Nucleus accumbens (tissue), 56 donors: ENCODE measurements around the gene UBLCP1.
"Not testable (repeated sequence)": the region's sequence is repeated elsewhere in the genome, so short reads cannot be mapped to it uniquely, and the experiment has no call there.

Experiments used
- DNase-seq, 56 donors: peaks; one replicate each; lab custom pipeline; 2025; lab: John Stamatoyannopoulos, UW

Gene UBLCP1, protein sequence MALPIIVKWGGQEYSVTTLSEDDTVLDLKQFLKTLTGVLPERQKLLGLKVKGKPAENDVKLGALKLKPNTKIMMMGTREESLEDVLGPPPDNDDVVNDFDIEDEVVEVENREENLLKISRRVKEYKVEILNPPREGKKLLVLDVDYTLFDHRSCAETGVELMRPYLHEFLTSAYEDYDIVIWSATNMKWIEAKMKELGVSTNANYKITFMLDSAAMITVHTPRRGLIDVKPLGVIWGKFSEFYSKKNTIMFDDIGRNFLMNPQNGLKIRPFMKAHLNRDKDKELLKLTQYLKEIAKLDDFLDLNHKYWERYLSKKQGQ

GRCh38 chr5:159262859-159263568 lies at the start of gene UBLCP1:
TSS of gene UBLCP1 (plus strand) at chr5:159263290. CDS start at chr5:159268916, 5,626 bp downstream.
- peak; percentile 18 to 91 (median 74) for DNase-seq

- no peak for DNase-seq
These were observed 48.4 kb upstream of the UBLCP1 start for GRCh38 chr5:159214486-159215271.

DNA sequence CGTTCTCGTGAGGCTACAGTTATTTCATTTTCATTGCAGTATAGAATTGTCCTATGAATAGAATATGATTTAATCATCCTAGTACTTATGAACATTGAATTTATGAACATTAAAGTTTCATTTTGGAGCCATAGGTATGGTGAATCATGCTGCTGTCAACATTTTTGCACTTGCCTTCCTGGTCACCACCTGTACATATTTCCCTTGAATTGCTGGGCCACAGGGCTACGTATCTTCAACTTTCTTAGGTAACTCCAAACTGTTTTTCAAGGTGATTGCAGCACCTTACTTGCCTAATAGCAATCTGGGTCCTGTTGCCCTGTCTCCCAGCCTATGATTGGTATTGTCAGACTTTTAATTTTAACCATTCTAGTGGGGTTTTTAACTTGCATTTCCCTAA lies 47.2 kb upstream of the UBLCP1 start:
- DNase-seq, result no peak

GRCh38 chr5:159216454-159216853 lies 46.6 kb upstream of the UBLCP1 start:
- DNase-seq, result no peak

GRCh38 chr5:159217236-159217635 lies 45.9 kb upstream of the UBLCP1 start:
- DNase-seq, result no peak

GRCh38 chr5:159218595-159219023 lies 44.5 kb upstream of the UBLCP1 start:
- no peak for DNase-seq

DNA sequence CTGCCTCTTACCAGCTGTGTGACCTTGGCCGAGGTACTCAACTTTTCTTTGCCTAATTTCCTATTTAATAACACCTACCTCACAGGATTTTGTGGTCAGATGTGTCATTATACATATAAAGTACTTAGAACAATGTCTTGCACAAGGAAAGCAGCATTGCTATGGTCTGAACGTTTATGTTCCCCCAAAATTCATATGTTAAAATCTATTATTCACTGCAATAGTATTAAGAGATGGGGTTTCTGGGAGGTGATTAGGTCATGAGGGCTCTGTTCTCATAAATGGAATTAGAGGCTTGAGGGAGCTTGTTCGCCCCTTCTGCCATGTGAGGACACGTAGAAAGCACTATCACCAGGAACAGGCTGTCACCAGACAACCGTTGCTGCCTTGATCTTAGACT lies 42.9 kb upstream of the UBLCP1 start:
- no peak for DNase-seq

DNA sequence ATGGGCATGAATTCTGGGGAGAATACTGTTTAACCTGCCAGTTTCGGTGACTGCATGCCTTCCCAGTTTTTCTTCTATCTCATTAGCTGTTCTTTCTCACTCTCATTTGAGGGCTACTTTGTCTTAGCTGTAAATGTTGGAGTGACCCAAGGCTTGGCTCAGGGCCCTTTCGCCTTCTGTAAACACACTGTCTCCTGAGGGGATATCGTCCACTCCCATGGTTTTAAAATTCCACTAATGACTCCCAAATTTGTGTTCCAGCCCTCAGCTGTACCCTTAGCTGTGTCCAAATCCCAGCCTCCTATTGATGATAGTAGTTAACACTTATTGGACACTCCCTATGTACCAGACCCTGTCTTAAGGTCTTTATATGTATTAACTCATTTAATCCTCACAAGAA lies 39.6 kb upstream of the UBLCP1 start:
- DNase-seq, result no peak

- DNase-seq, result no peak
These were observed 38.6 kb upstream of the UBLCP1 start for GRCh38 chr5:159224471-159224870.

- no peak for DNase-seq
These were observed 36.6 kb upstream of the UBLCP1 start for GRCh38 chr5:159226451-159226850.

DNA sequence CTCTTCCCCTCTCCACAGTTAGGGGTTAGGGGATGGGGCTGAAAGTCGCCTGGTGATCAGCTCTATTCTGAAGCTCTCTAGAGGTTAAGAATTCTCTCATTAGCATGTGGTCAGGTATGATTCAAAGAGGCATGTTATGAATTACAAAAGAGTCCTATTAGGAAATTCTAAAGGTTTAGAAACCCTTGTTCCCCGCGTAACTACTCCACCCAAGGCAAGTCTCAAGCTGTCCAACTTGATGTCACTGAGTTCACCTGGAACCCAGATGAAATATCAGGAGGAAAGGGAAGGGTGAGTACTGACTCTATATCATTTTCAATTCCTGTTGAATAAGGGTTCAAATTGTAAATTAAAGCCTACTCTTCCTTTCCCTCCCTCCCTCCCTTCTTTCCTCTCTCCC lies 35.6 kb upstream of the UBLCP1 start:
- no peak for DNase-seq

DNA sequence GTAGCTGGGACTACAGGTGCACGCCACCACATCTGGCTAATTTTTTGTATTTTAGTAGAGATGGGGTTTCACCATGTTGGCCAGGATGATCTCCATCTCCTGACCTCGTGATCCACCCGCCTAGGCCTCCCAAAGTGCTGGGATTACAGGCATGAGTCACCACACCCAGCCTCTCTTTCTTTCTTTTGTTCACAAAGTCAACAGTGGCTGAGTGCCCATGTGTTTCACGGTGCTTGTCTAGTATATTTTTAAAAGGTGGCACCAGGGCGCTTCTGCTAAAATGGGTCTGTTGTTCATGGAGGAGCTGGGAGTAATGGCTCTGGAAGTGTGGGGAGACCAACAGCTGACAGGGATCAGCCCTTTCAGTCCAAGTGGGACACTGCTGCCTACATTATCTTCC lies 35.0 kb upstream of the UBLCP1 start:
- DNase-seq, result not testable (repeated sequence)

GRCh38 chr5:159230657-159231056 lies 32.4 kb upstream of the UBLCP1 start:
- DNase-seq, result no peak

DNA sequence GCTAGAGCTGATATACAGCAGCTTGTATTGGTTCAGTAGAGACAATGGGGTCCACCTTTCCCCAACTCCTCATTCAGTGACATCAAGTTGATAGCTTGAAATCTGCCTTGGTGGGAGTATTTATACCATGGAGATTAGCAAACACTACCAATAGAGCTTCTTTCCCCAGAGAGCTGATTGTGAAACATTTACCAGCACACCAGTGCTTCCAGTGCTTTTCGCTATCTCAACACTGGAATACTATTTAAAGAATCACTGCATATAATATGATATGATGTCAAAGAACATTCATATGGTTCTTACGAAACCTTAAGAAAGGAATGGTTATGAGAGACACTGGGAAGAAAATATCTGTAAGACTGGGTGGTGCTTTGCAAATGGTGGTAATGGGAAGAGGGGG lies 31.9 kb upstream of the UBLCP1 start:
- DNase-seq, result no peak

GRCh38 chr5:159235871-159236520 lies 27.1 kb upstream of the UBLCP1 start:
- not testable (repeated sequence) for DNase-seq

DNA sequence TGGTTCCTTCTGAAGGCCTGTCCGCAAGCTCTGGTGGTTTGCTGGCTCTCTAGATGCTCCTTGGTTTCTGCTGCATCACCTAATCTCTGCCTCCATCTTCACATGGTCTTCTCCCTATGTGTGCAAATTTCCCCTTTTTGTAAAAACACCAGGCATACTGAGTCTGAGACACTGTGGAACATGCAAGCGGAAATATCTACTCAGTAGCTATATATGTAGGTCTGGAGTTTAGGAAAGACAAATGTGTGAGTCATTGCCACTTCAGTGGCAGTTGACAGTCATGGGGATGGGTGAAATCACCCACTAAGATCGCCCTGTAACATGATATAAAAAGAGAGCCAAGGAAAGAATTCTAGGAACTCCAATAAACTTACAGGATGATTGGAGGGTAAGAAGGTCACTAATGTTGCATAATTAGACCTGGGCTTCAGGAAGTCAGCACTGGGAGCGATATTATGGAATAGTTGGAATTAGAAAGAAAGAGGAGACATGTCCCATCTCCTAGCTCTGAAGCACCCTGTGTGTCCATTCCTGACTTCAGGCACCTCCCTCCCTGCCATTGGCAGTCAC lies 22.7 kb upstream of the UBLCP1 start:
- no peak for DNase-seq

- DNase-seq, result no peak
These were observed 21.0 kb upstream of the UBLCP1 start for GRCh38 chr5:159241946-159242552.

GRCh38 chr5:159242656-159243055 lies 20.4 kb upstream of the UBLCP1 start:
- DNase-seq, result no peak

GRCh38 chr5:159243385-159243784 lies 19.7 kb upstream of the UBLCP1 start:
- DNase-seq, result no peak

DNA sequence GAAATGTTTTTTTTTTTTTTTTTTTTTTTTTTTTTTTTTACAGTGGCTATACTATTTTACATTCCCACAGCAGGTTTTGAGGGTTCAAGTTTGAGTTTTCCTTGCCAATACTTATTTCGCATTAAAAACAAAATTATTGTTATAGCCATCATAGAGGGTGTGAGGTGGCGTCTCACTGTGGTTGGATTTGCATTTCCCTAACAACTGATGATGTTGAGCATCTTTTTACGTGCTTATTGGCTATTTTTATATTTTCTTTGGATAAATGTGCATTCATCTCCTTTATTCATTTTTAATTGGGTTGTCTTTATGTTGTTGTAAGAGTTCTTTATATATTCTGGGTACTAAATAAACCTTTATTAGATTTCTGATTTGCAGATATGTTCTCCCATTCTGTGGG lies 18.9 kb upstream of the UBLCP1 start:
- DNase-seq, result no peak
